T follicular helper cell (primary cell): ENCODE measurements around the gene QPRT.
"Not testable (repeated sequence)": the region's sequence is repeated elsewhere in the genome, so short reads cannot be mapped to it uniquely, and the experiment has no call there.

Experiments
- DNase-seq: peaks from one replicate; pipeline ENCODE4 v3.0.0-alpha.2; 2020; ENCODE audit warnings: low read depth

QPRT gene

DNA sequence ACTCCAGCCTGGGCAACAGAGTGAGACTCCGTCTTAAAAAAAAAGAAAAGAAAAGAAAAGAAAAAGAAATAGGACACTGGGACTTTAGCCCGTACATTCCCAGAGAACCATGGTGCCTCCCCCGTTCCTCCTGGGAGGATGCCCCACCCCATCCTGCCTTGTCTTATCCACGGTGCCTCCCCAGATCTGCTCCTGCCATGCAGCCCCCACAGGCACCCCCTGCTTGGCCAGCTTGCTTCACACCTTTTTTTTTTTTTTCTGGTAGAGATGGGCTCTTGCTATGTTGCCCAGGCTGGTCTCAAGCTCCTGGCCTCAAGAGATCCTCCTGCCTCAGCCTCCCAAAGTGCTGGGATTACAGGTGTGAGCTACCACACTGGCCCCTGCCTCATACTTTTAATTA is 67.5 kb downstream of the QPRT start:
- not testable (repeated sequence) for DNase-seq
